NOMO-1 treated with dmso at 0.1 percent for 144 hours (cell line): ENCODE data around the gene ITGAE.

ENCODE experiments used
- DNase-seq: peaks from one replicate; lab custom pipeline; 2025; ENCODE audit not compliant: unreplicated experiment; lab: John Stamatoyannopoulos, UW

ITGAE gene

GRCh38 chr17:3821101-3821500, 20.1 kb upstream of the ITGAE start:
- no peak for DNase-seq

- no peak for DNase-seq
These were observed 17.8 kb upstream of the ITGAE start for GRCh38 chr17:3818786-3819185.

DNA sequence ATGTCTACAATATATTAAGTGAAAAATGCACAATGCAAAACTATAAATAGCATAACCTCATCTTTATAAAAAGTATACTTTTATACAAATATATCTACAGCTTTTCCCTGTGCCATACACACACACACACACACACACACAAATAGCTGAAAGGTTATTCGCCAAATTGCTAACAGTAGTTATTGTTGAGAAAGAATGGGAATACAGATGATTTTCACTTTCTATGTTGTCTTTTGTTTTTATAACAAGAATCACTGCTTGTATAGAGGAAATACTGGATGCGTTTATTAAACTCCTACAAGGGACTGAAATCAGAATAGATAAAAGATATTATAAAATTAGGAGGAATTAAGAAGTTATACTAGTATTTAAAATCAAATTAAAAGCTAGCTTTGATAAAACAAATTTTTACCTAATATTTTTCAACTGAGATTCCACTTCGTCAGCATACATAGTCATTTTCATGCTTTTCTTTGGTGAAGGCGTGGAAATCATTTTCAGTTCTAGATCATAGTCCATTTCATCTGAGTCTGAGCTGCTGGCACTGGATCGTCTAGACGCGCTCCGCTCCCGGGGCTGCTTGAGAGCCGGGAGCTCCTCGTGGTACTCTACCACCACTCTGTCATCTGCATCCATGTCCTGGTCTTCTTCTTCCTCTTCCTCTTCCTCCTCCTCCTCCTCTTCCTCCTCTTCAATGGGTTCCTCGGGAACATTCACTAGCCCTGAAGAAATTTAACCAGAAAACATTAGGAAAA, 17.0 kb upstream of the ITGAE start:
- no peak for DNase-seq

DNA sequence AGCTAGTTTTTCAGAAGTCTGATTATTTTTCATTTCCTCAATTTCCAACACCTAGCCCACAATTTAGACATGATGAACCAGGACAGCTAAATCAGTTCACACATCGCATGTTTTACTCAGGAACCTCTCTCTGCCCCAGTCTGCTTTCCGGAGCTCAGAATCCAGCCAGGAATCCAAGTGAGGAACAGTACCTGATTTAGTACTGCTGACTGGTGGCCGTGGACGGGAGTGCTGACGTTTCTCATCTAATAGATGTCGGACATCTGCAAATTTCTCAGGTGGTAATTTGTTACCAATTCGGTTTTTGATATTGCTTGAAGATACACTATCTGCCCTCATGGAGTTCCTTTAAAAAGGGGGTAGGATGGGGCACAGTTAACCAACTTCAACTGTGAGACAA, 14.9 kb upstream of the ITGAE start:
- no peak for DNase-seq

DNA sequence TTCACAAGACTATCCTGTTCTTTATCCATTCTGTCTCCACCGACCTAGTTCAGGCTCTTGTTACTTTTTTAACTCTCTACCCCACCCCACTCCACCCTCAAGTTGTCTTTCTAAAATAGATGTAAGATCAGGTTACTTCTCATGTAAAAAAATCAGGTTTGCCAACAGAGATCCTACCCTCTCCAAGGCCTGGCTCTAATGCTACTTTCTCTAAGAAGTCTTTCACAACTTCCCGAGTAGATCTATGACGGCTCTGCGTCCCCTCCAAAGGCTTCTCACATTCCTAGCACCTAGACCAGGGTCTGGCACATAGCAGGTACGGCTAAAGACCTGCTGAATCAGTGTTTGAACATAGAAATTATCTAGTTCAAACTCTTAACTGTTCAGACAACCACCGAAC, 14.1 kb upstream of the ITGAE start:
- no peak for DNase-seq

DNA sequence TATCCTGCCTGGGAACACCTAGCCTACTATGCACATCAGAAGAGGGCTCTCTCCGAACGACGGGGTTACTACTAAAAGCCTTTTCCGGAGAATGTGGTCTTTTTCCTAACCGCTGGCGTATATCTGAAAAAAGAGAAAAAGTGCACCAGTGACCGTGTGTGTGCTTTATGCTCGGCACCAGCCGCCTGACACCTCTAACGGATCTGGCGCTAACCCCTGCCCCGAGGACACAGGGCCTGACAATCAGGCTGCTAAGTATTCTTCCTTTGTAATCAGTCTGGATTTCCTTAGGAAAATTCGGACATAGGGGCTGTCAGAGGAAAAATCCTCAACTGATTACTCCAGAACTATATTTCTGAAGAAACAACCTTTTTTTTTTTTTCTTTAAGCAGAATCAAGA, 13.4 kb upstream of the ITGAE start:
- DNase-seq, result no peak

DNA sequence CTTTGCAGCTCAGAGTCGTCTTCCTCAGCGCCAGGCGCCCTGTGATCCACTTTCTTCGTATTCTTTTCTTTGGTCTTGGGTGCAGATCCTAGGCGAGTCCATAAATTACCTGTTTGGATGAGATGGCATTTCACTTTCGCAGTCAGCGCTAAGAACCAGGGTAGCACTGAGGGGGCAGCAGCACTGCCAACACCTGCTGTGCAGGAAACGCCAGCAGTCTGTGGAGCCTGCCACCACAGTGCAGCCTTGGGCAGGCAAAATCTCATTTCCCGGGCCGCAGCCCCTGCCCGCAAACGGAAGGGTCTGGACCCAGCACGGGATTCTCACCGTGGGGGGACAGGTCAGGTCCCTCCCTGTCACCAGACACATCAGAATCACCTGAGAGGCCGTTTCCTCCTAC, 12.2 kb upstream of the ITGAE start:
- no peak for DNase-seq

- no peak for DNase-seq
These were observed 11.8 kb upstream of the ITGAE start for GRCh38 chr17:3812771-3813170.

- DNase-seq, result no peak
These were observed 11.3 kb upstream of the ITGAE start for GRCh38 chr17:3812284-3812683.

- DNase-seq, result no peak
These were observed 9.0 kb upstream of the ITGAE start for GRCh38 chr17:3810019-3810418.

- DNase-seq, result no peak
These were observed 8.1 kb upstream of the ITGAE start for GRCh38 chr17:3809135-3809534.

DNA sequence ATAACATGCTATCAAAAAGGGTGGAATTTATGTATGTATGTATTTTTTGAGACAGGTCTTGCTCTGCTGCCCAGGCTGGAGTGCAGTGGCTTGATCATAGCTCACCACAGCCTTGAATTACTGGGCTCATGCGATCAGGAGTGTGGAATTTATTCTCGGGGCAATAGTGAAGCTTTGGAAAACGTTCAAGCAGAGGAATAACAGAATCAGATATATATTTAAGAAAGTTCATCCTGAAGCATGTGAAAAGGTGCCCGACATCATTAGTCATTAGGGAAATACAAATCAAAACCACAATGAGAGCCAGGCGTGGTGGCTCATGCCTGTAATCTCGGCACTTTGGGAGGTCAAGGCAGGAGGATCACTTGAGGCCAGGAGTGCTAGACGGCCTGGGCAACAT, 7.7 kb upstream of the ITGAE start:
- no peak for DNase-seq

GRCh38 chr17:3805581-3805980, 4.6 kb upstream of the ITGAE start:
- no peak for DNase-seq

- DNase-seq, result no peak
These were observed 3.5 kb upstream of the ITGAE start for GRCh38 chr17:3804503-3804931.

DNA sequence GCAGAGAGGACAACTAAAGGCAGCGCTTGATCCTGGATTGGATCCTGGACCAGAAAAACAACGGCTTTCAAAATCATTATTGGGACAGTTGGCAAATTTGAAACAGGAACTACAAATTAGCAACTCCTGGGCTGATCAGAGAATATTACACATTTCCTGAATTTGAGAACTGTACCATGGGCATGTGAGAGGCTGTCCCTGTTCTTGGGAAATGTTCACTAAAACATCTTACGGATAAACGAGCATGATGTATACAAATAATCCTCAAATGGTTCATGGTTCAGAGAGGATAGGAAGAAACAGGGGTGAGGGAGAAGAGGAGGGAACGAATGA, 2.3 kb upstream of the ITGAE start:
- no peak for DNase-seq

DNA sequence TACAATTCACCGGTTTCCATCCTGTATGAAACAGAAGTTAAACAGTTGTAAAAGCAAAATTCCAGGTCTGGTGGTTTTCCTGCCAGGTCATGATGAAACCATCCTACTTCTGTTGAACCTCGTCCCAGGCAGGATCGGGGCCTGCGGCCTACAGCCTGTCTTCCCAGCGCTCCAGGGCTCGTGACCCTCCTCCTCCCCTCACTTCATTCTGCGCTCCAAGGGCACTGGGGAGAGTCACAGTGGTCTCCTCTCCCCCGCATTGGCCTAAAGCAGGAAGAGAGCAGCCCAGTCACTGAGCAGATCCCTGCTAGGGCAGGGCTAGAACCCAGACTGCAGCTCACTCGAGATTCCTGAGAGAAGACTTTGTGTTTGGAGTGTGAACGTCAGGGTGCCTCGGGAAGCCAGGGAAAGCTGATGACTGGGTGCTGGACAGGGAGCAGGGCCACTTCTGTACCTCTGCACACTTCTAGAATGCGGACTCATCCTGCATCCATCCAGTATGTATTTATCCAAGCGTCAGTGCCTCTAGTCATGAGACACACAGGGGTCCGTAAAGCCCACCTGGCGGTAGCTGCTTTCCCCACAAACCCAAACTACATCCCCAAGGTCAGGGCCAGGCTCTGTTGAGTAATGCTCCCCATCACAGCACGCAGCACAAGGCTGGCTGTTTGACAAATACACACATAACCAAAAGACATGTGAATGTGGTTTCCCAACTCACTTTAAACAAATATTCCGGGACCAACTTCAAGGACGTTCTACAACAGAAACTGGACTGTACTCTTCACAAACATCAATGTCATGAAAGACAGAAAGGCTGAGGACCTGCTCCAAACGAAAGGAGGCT, 1.7 kb upstream of the ITGAE start:
- no peak for DNase-seq

GRCh38 chr17:3801792-3802191, 804 bp upstream of the ITGAE start:
- DNase-seq, result no peak

DNA sequence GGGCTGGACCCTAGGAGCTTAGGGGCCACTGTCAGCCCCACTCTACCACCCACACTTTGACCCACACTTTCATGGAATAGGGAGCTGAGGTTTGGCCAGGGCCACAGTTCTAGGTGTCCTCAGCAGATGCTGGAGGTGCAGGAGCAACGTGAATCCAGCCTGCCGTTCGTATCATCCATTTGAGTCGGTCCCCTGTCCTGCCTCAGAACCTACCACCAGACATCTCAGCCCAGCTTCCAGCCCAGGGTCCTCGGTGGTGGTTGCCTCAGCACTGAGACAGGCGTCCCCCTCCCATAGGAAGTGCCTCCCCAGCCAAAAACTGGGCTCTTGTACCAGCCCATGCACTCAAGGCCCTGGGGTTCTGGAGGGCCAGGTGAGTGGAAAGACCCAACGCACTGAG, 359 bp upstream of the ITGAE start:
- DNase-seq, result no peak

DNA sequence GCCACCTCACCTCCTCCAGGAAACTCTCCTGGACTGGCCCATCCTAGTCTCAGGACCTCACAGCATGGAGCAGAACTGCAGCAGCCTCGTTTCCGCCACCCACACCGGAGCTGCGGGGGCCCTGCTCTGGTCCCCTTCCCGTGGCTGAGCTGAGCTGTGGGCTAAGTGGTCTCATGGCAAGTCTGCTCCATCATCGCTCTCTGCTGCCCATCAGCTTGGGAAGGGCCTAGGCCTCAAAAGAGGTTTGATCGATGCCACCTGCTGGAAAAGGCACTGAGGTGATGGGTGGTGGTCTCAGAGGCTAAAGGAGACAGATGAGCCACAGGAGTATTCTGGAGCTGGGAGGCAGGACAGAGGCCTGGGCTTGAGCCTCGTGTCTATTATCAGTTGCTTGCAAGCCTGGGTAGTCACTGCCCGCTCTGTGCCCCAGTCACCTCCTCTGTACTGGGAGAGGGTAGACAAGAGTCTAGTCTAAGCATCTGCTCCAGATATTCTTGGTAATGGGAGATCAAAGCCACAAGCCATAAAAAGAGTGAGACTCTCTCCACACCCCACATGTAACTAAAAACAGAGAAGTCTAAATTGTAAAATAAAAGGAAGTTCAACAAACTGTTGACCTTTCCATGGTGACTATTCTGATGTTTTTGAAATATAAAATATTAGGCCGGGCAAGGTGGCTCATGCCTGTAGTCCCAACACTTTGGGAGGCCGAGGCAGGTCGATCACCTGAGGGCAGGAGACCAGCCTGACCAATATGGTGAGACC, 1.6 kb downstream of the ITGAE start:
- no peak for DNase-seq

DNA sequence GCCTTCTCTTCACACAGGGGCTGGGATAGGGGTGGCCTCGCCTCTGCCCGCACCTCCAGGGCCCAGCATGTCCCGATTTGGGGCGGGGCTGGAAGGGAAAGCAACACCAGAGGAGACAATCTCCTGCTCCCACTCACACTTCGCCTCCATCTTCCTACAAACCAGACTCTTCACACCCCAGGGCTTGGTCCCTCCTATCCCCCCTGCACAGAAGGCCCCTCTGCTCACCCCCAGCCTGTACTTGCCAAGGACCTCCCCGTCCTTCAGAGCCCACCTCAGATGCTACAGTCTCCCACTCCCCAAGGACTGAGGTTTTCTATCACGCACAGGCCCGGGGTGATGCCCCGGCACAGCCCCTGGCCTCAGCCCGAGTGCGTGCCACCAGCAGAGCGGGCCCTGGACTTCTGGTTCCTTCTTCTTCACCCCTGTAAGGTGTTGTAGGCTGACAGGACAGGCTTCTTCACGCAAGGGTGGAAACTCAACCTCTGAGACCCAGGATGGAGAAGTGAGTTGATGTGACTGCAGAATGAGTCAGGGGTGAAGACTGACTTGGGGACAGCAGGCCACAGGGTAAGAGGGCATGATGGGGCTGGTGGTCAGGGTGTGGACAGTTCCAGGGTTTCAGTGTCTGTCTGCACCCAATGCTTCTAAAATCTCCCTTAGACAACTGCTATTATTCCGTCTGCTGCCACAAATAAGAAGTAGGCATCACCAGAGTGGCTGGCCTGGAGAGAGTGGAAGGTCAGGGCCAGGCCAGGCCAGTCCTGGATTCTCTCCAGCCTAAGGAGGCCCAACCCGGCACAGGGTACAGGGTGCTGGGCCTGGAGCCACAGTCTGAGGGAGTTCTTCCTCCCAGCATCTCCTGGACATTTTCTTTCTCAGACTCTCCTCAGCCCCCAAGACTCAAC, 2.5 kb downstream of the ITGAE start:
- no peak for DNase-seq

- no peak for DNase-seq
These were observed 4.2 kb downstream of the ITGAE start for GRCh38 chr17:3796822-3797170.
